Measurements from ENCODE around the gene OLFML2B.

Gene OLFML2B

DNA sequence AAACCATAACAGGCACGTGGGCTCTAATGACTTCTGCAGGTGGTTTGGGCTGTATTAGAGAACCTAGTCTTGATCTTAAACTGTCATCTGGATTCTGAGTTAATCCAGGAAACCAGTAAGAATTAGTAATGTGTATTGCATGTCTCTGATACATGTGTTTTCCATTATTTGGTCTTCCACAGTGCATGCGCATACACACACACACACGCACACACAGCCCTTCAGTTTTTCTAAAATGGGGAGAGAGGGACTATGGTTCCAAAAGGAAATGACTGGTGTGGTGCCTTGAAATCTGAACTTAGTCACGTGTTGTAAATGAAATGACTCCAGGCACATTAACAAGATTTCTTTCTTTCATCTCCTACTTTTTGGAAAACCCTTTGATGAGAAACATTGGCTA lies 67.6 kb downstream of the OLFML2B start:
- Histone ChIP-seq H3K79me2 (ENCODE audit: control insufficient read depth, low read length) (no peaks in the 10 kb centered on the region), H3K4me3 (ENCODE audit: low read length) (no peak overlapping the region), H3K36me3 (ENCODE audit: control insufficient read depth, low read length) (peaks cover 14% of the 10 kb centered on the region), H3F3A (ENCODE audit: control insufficient read depth, insufficient read depth) (no peaks in the 10 kb centered on the region), H3K4me1 (ENCODE audit: control insufficient read depth, low read length) (no peaks in the 10 kb centered on the region), H3K4me2 (ENCODE audit: low read length) (no peak overlapping the region), H4K20me1 (ENCODE audit: control insufficient read depth, insufficient read depth, low read depth, low read length) (no peaks in the 10 kb centered on the region), H3K9me3 (ENCODE audit: control insufficient read depth, insufficient read depth, low read length) (no peaks in the 10 kb centered on the region), H3K27me3 (ENCODE audit: control insufficient read depth, low read length) (no peaks in the 10 kb centered on the region), H3K9me2 (replicated peaks; ENCODE audit: control insufficient read depth, low read length) (no peaks in the 10 kb centered on the region), H3K27ac (ENCODE audit: low read depth, low read length) (no peak overlapping the region)
- TF ChIP-seq, protein P1, sequence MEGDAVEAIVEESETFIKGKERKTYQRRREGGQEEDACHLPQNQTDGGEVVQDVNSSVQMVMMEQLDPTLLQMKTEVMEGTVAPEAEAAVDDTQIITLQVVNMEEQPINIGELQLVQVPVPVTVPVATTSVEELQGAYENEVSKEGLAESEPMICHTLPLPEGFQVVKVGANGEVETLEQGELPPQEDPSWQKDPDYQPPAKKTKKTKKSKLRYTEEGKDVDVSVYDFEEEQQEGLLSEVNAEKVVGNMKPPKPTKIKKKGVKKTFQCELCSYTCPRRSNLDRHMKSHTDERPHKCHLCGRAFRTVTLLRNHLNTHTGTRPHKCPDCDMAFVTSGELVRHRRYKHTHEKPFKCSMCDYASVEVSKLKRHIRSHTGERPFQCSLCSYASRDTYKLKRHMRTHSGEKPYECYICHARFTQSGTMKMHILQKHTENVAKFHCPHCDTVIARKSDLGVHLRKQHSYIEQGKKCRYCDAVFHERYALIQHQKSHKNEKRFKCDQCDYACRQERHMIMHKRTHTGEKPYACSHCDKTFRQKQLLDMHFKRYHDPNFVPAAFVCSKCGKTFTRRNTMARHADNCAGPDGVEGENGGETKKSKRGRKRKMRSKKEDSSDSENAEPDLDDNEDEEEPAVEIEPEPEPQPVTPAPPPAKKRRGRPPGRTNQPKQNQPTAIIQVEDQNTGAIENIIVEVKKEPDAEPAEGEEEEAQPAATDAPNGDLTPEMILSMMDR (IDR thresholded peaks at IDR 0.05; ENCODE audit: low read depth, low read length, poor library complexity, severe bottlenecking): no peak
- TF ChIP-seq EZH2phosphoT487 (IDR thresholded peaks at IDR 0.05; ENCODE audit: borderline replicate concordance, low read length): no peak

DNA sequence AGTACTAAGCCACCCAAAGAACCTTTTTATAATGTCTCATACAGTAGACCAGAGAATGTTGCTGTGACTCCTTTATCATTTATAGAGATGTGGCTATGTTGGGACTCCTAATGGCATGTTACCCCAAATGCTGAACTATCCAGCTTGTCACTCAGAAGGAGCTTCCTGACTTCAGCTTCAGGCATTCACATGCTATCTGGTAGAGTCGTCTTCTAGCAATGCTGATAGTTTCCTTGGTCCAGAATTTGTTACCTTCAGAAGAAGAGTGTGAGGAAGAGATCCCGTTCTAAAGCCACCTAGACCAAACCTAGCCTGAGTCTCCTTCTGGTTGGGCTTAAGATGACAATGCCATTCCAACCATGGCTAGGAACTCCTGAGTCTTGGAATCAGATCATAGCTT lies 68.1 kb downstream of the OLFML2B start:
- no peaks in the 10 kb centered on the region for H3K4me1 ChIP-seq (ENCODE audit: control insufficient read depth, low read length)

DNA sequence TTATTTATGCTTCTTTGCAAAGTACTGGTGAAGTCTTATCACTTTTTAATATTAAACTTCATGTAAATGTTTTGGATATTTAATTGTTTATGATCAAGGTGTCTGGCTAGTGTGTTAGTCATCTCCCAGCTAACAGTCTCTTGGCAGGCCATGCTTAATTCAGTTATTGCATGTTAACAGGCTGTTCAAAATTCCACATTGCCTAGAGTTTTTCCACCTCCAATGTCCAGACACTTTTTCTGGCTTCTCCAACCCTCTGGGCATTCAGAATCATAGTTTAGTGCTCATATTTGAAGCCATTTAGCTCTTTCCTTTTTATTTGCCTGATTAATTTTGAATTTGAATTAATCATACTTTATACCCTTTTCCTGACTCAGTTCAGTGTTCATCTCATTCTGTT lies 69.2 kb downstream of the OLFML2B start:
- Histone ChIP-seq H3K36me3 (ENCODE audit: control insufficient read depth, low read length) (peaks cover 14% of the 10 kb centered on the region), H3K27ac (ENCODE audit: low read depth, low read length) (no peak overlapping the region), H3K4me3 (ENCODE audit: low read length) (no peak overlapping the region), H3F3A (ENCODE audit: control insufficient read depth, insufficient read depth) (no peaks in the 10 kb centered on the region), H3K4me1 (ENCODE audit: control insufficient read depth, low read length) (no peaks in the 10 kb centered on the region), H3K9me3 (ENCODE audit: control insufficient read depth, insufficient read depth, low read length) (no peaks in the 10 kb centered on the region), H3K9me2 (replicated peaks; ENCODE audit: control insufficient read depth, low read length) (no peaks in the 10 kb centered on the region; the same call in 1 of the 2 replicates), H3K27me3 (ENCODE audit: control insufficient read depth, low read length) (no peaks in the 10 kb centered on the region), H4K20me1 (ENCODE audit: control insufficient read depth, insufficient read depth, low read depth, low read length) (no peaks in the 10 kb centered on the region), H3K4me2 (ENCODE audit: low read length) (no peak overlapping the region), H3K79me2 (ENCODE audit: control insufficient read depth, low read length) (no peaks in the 10 kb centered on the region)
- no peak for TF ChIP-seq EZH2phosphoT487 (IDR thresholded peaks at IDR 0.05; ENCODE audit: borderline replicate concordance, low read length)

More for the DNA sequence above, 68.1 kb downstream of the OLFML2B start:
- H3K4me2 ChIP-seq (ENCODE audit: low read length): no peak overlapping the region
- H3K9me2 ChIP-seq (replicated peaks; ENCODE audit: control insufficient read depth, low read length): no peaks in the 10 kb centered on the region; the same call in 1 of the 2 replicates
- no peak overlapping the region for H3K27ac ChIP-seq (ENCODE audit: low read depth, low read length)
- no peaks in the 10 kb centered on the region for H3K27me3 ChIP-seq (ENCODE audit: control insufficient read depth, low read length)
- no peak for TF ChIP-seq EZH2phosphoT487 (IDR thresholded peaks at IDR 0.05; ENCODE audit: borderline replicate concordance, low read length)
- TF ChIP-seq, protein P1 (IDR thresholded peaks at IDR 0.05; ENCODE audit: low read depth, low read length, poor library complexity, severe bottlenecking): no peak
- H3K9me3 ChIP-seq (ENCODE audit: control insufficient read depth, insufficient read depth, low read length): no peaks in the 10 kb centered on the region
- H3F3A ChIP-seq (ENCODE audit: control insufficient read depth, insufficient read depth): no peaks in the 10 kb centered on the region
- H4K20me1 ChIP-seq (ENCODE audit: control insufficient read depth, insufficient read depth, low read depth, low read length): no peaks in the 10 kb centered on the region
- H3K79me2 ChIP-seq (ENCODE audit: control insufficient read depth, low read length): no peaks in the 10 kb centered on the region
- peaks cover 14% of the 10 kb centered on the region for H3K36me3 ChIP-seq (ENCODE audit: control insufficient read depth, low read length)
- no peak overlapping the region for H3K4me3 ChIP-seq (ENCODE audit: low read length)

DNA sequence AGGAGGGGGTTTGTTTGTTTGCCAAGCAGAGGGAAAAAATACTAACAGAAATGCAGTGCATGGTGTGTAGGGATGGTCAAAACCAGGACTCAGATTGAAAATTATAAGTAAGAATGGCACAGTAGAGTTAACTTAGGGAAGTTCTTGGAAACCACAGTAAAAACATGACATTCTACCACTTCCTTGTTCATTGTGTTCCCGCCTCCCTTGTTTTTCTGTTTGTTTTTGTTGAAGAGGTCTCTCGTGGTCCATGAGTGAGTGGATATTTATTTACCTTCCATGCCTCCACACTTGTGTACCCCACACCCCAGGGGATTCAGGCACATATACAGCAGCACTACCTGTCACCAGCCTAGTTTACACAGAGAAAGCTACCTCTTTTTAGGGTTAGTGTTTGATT lies 69.6 kb downstream of the OLFML2B start:
- peaks cover 14% of the 10 kb centered on the region for H3K36me3 ChIP-seq (ENCODE audit: control insufficient read depth, low read length)
- H3K27ac ChIP-seq (ENCODE audit: low read depth, low read length): no peak overlapping the region
- H3K4me2 ChIP-seq (ENCODE audit: low read length): no peak overlapping the region

More for the DNA sequence above, 69.6 kb downstream of the OLFML2B start:
- Histone ChIP-seq H3K4me3 (ENCODE audit: low read length) (no peak overlapping the region), H3K9me3 (ENCODE audit: control insufficient read depth, insufficient read depth, low read length) (no peaks in the 10 kb centered on the region), H3K4me1 (ENCODE audit: control insufficient read depth, low read length) (no peaks in the 10 kb centered on the region), H3K79me2 (ENCODE audit: control insufficient read depth, low read length) (no peaks in the 10 kb centered on the region), H4K20me1 (ENCODE audit: control insufficient read depth, insufficient read depth, low read depth, low read length) (no peaks in the 10 kb centered on the region), H3K9me2 (replicated peaks; ENCODE audit: control insufficient read depth, low read length) (no peaks in the 10 kb centered on the region; the same call in 1 of the 2 replicates), H3F3A (ENCODE audit: control insufficient read depth, insufficient read depth) (no peaks in the 10 kb centered on the region), H3K27me3 (ENCODE audit: control insufficient read depth, low read length) (no peaks in the 10 kb centered on the region)
- TF ChIP-seq EZH2phosphoT487 (IDR thresholded peaks at IDR 0.05; ENCODE audit: borderline replicate concordance, low read length): no peak
- TF ChIP-seq, protein P1 (IDR thresholded peaks at IDR 0.05; ENCODE audit: low read depth, low read length, poor library complexity, severe bottlenecking): no peak
